Ovary (tissue), 3 donors: ENCODE results near the gene INTS13.

Experiments used
- CTCF ChIP-seq, 3 donors: fragments of 450-650 bp in 2 of 3; fragments of 200-600 bp in 1 of 3; IDR thresholded peaks; one replicate each; pipeline versions ENCODE4 v1.5.1 to v1.8.0; 2016 to 2022; ENCODE audit warnings: antibody characterized with exemption in 3 of 3, mild to moderate bottlenecking in 1 of 3
- EP300 ChIP-seq: sonication (generic); formaldehyde crosslinking; IDR thresholded peaks from one replicate; pipeline ENCODE4 v1.6.1; 2017; ENCODE audit warnings: antibody characterized with exemption
- POLR2A ChIP-seq: fragments of 450-650 bp; IDR thresholded peaks from one replicate; pipeline ENCODE4 v1.6.1; 2017; ENCODE audit warnings: antibody characterized with exemption, mild to moderate bottlenecking, moderate library complexity
- donor health status: DM: no; HTN: no; CAD: no.

- TF ChIP-seq CTCF (IDR thresholded peaks at IDR 0.05): no peak
- TF ChIP-seq EP300: no peak
- TF ChIP-seq POLR2A: no peak
These were observed 1.5 kb upstream of the INTS13 start for GRCh38 chr12:26939192-26939832.
